Transverse colon (tissue), 4 donors: Measurements from ENCODE around the gene LAMTOR2. TPM values are rescaled to one million over a fixed set of nuclear protein-coding genes. Genes with fewer than 3 reads are reported as not detected.

ENCODE experiments used
- DNase-seq: peaks from one replicate; pipeline ENCODE4 v3.0.0-alpha.2; 2019
- H3K27ac ChIP-seq, 4 donors: fragments of 200-600 bp; sonication (generic); 2 replicates each; pipeline ENCODE4 v1.5.1; 2016 to 2018; ENCODE audit warnings: inconsistent platforms in 4 of 4
- H3K27me3 ChIP-seq: fragments of 200-600 bp; sonication (generic); 2 replicates; pipeline ENCODE4 v1.5.1; 2017; ENCODE audit warnings: inconsistent platforms
- H3K36me3 ChIP-seq, 4 donors: fragments of 200-600 bp; sonication (generic); 2 replicates each; pipeline ENCODE4 v1.5.1; 2017 to 2019; ENCODE audit warnings: inconsistent platforms in 4 of 4
- H3K4me1 ChIP-seq, 4 donors: fragments of 200-600 bp; sonication (generic); 2 replicates each; pipeline ENCODE4 v1.5.1; 2017 to 2020; ENCODE audit warnings: inconsistent platforms in 4 of 4
- H3K4me3 ChIP-seq, 4 donors: fragments of 200-600 bp; sonication (generic); 1 replicate in 1 of 4; 2 replicates in 3 of 4; pipeline versions ENCODE4 v1.5.1 to v1.6.1; 2017 to 2019; ENCODE audit warnings: inconsistent platforms in 4 of 4
- H3K9me3 ChIP-seq, 2 donors: fragments of 200-600 bp; sonication (generic); 2 replicates each; pipeline ENCODE4 v1.5.1; 2017 to 2019; ENCODE audit warnings: inconsistent platforms in 2 of 2
- CTCF ChIP-seq, 5 experiments: fragments of 200-600 bp in 3 of 5; fragments of 450-650 bp in 2 of 5; sonication (generic) in 3 of 5; IDR thresholded peaks; 1 replicate in 2 of 5; 2 replicates in 3 of 5; pipeline ENCODE4 v1.5.1; 2016 to 2017; ENCODE audit warnings: antibody characterized with exemption in 5 of 5, inconsistent platforms in 3 of 5, mild to moderate bottlenecking in 2 of 5, moderate library complexity in 1 of 5
- EP300 ChIP-seq: sonication (generic); formaldehyde crosslinking; IDR thresholded peaks from one replicate; pipeline ENCODE4 v1.6.1; 2017; ENCODE audit warnings: antibody characterized with exemption, low read depth
- POLR2A ChIP-seq: fragments of 450-650 bp; IDR thresholded peaks from one replicate; pipeline ENCODE4 v1.6.1; 2016; ENCODE audit warnings: antibody characterized with exemption, mild to moderate bottlenecking, moderate library complexity
- POLR2AphosphoS5 ChIP-seq, 3 donors: sonication (generic); formaldehyde crosslinking; IDR thresholded peaks; one replicate each; pipeline ENCODE4 v1.6.1; 2016; ENCODE audit warnings: antibody characterized with exemption in 3 of 3
- WGBS, 2 donors: methylation state at CpG; one replicate each; pipeline ENCODE4 v1.1.5; 2018; ENCODE audit warnings: low coverage in 1 of 2; 5-methylcytosine and 5-hydroxymethylcytosine counted together
- in situ Hi-C, 4 donors: fragments of 200-750 bp; cut with MboI; loops; one replicate each; pipeline versions ENCODE4 v1.15.0 to v1.15.1; 2017; ENCODE audit warnings: low sequenced_read_pairs in 3 of 4, low pct_ligation_motif_present in 1 of 4, low pct_unique_long_range_greater_than_20kb in 1 of 4
- intact Hi-C: fragments of 100-400 bp; cut with DNase I; formaldehyde crosslinking; loops from one replicate; pipeline ENCODE4 v1.15.1; 2023; ENCODE audit warnings: low total_unique reads
- total RNA-seq, 4 donors: library from RNA; depleted of rRNA; stranded (reverse); fragments of >200 nt; gene quantifications; one replicate each; pipeline ENCODE4 v1.1.0, GENCODE V29; 2016

The LAMTOR2 gene
- total RNA-seq, 4 donors from 2014 or later: 20.9 to 70.9 (median 47.5) TPM

DNA sequence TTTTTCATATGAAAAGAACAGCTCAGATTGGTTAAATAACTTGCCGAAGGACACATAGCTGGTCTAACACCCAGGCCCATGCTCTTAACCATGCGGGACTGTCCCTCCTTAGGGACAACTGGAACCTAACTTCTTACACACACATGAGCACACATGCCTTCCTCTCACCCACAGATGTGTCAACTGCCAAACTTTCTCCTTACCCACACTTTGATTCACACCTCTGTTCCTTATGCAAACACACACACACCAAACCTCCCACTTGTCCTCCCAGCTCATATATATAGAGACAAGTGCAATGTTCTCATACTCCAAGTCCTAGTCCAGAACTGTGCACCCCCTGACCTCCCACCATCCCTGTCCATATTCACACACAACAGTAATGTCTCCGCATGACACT lies 10.6 kb downstream of the LAMTOR2 start:
- in situ Hi-C loops (no loop called here), intact Hi-C loops (no loop called here)
- H3K4me1 ChIP-seq: peaks cover 0 to 11% (median 0%) of the 10 kb centered on the region in 4 donors
- peaks cover 0 to 8% (median 0%) of the 10 kb centered on the region in 4 donors for H3K36me3 ChIP-seq
- H3K4me3 ChIP-seq: no peak overlapping the region
- H3K9me3 ChIP-seq: no peaks in the 10 kb centered on the region
- 79 to 100% methylated on average over 1 to 3 of the region's 3 CpGs for WGBS, 2 donors
- H3K27me3 ChIP-seq: no peaks in the 10 kb centered on the region
- TF ChIP-seq EP300 (no peak), POLR2AphosphoS5 (IDR thresholded peaks at IDR 0.05) (no peak), CTCF (IDR thresholded peaks at IDR 0.05) (no peak), POLR2A (no peak)
- H3K27ac ChIP-seq: no peak overlapping the region
- no peak for DNase-seq

GRCh38 chr1:156065871-156066270 lies 11.3 kb downstream of the LAMTOR2 start:
- WGBS, 2 donors: 84 to 91% methylated on average over 4 to 16 of the region's 16 CpGs
- no peak overlapping the region for H3K4me3 ChIP-seq
- DNase-seq: no peak
- H3K36me3 ChIP-seq: peaks cover 0 to 8% (median 0%) of the 10 kb centered on the region in 4 donors
- intact Hi-C loops: no loop called here
- H3K4me1 ChIP-seq: peaks cover 0 to 11% (median 0%) of the 10 kb centered on the region in 4 donors
- no peak overlapping the region for H3K27ac ChIP-seq
- TF ChIP-seq POLR2AphosphoS5 (IDR thresholded peaks at IDR 0.05) (no peak), CTCF (IDR thresholded peaks at IDR 0.05) (no peak), POLR2A (no peak), EP300 (no peak)
- no peaks in the 10 kb centered on the region for H3K9me3 ChIP-seq
- in situ Hi-C loops: no loop called here
- no peaks in the 10 kb centered on the region for H3K27me3 ChIP-seq

- intact Hi-C loops (no loop called here), in situ Hi-C loops (no loop called here)
- no peak for TF ChIP-seq EP300
- no peak for TF ChIP-seq POLR2A
- no peak for TF ChIP-seq CTCF (IDR thresholded peaks at IDR 0.05)
- no peak for TF ChIP-seq POLR2AphosphoS5 (IDR thresholded peaks at IDR 0.05)
- Histone ChIP-seq H3K4me3 (no peak overlapping the region), H3K9me3 (no peaks in the 10 kb centered on the region), H3K4me1 (peaks cover 0 to 11% (median 0%) of the 10 kb centered on the region in 4 donors), H3K27ac (no peak overlapping the region), H3K36me3 (peaks cover 0 to 8% (median 0%) of the 10 kb centered on the region in 4 donors), H3K27me3 (no peaks in the 10 kb centered on the region)
- WGBS, 2 donors: 70 to 85% methylated on average over 2 of the region's 2 CpGs
- DNase-seq: no peak
Observed at GRCh38 chr1:156067262-156067661, 12.7 kb downstream of the LAMTOR2 start.

DNA sequence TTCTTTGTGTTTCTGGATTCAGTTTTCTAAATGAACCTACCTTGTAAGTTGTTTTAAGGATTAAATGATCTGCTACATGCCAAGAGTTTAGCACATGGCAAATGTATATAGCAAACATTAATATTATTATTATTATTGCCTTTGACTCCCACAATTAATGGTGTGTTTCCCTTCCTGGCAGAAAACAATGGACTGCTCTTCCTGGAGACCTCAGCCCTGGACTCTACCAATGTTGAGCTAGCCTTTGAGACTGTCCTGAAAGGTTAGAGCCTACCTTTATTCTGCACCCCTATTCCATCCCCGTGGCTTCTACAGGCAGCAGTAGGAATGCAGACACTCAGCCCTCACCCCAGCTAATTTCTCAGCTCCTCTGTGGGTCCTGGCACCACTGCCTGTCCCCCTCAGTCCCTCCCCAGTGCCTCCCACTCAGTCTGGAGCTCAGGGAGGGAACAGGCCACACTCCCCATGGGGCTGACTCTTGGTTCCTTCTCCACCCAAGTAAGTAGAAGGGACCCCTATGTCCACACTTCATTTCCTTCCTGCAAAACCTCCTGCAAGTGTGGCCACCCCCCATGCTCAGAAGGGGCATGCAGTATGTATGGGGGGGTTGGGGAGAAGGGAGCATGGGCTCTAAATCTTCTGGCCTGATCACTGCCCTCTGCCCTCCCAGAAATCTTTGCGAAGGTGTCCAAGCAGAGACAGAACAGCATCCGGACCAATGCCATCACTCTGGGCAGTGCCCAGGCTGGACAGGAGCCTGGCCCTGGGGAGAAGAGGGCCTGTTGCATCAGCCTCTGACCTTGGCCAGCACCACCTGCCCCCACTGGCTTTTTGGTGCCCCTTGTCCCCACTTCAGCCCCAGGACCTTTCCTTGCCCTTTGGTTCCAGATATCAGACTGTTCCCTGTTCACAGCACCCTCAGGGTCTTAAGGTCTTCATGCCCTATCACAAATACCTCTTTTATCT lies 15.2 kb downstream of the LAMTOR2 start:
- no peak for DNase-seq
- H3K9me3 ChIP-seq: no peaks in the 10 kb centered on the region
- 79% methylated on average over 3 of the region's 3 CpGs; no CpG with 5 or more reads in 1 of the 2 donors for WGBS, 2 donors
- H3K36me3 ChIP-seq: peaks cover 0 to 8% (median 0%) of the 10 kb centered on the region in 4 donors
- intact Hi-C loops: no loop called here
- in situ Hi-C loops: no loop called here
- no peak overlapping the region for H3K27ac ChIP-seq
- no peak overlapping the region for H3K4me3 ChIP-seq
- H3K4me1 ChIP-seq: no peaks in the 10 kb centered on the region
- H3K27me3 ChIP-seq: no peaks in the 10 kb centered on the region
- TF ChIP-seq POLR2A (no peak), CTCF (IDR thresholded peaks at IDR 0.05) (no peak), EP300 (no peak), POLR2AphosphoS5 (IDR thresholded peaks at IDR 0.05) (no peak)
